ENCODE measurements around the gene ODR4.

DNA sequence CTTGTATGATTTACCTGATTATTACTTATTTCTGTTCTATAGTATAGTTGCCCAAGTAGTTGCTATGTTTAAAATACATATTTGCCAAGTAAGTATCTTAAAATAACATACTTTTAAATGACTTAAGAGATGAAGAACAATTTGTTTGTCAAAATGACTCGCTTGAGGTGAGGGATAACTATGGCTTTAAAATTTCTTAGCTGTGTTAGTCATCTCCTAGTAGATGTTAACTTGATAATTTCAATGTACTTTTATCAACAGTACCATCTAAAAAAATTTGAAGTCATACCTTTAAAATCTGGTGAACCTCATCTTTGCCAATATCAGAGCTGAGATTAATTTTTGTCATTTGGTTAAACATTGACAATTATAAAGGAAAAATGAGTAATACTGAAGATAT is 37.7 kb downstream of the ODR4 start:
- TF ChIP-seq, protein P1, sequence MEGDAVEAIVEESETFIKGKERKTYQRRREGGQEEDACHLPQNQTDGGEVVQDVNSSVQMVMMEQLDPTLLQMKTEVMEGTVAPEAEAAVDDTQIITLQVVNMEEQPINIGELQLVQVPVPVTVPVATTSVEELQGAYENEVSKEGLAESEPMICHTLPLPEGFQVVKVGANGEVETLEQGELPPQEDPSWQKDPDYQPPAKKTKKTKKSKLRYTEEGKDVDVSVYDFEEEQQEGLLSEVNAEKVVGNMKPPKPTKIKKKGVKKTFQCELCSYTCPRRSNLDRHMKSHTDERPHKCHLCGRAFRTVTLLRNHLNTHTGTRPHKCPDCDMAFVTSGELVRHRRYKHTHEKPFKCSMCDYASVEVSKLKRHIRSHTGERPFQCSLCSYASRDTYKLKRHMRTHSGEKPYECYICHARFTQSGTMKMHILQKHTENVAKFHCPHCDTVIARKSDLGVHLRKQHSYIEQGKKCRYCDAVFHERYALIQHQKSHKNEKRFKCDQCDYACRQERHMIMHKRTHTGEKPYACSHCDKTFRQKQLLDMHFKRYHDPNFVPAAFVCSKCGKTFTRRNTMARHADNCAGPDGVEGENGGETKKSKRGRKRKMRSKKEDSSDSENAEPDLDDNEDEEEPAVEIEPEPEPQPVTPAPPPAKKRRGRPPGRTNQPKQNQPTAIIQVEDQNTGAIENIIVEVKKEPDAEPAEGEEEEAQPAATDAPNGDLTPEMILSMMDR (IDR thresholded peaks at IDR 0.05): no peak
- no peak for TF ChIP-seq POLR2A (IDR thresholded peaks at IDR 0.05)

Measured in esophagus squamous epithelium (tissue), 4 donors.